Heart right ventricle (tissue), 16 donors: ENCODE results near the gene ELL. TPM values are rescaled to one million over a fixed set of nuclear protein-coding genes. Genes with fewer than 3 reads are reported as not detected.
A peak's percentile ranks its signal among the peaks of the same experiment; 100 is the strongest.

Experiments
- ATAC-seq, 8 donors: fragments of 200-7000 bp; cut with Tn5 transposase; one replicate each; pipeline ENCODE4 v1.9.1; 2020; ENCODE audit warnings: mild to moderate bottlenecking in 8 of 8, moderate library complexity in 8 of 8, moderate number of reproducible peaks in 1 of 8
- DNase-seq, 2 donors: peaks; one replicate each; pipeline ENCODE4 v3.0.0-alpha.2; 2020
- H3K27ac ChIP-seq, 10 donors: fragments of 200-600 bp; sonication (generic) in 2 of 10; one replicate each; pipeline versions ENCODE4 v1.5.0 to v1.8.0; 2020 to 2022; ENCODE audit warnings: mild to moderate bottlenecking in 3 of 10
- H3K27me3 ChIP-seq, 7 donors: fragments of 200-600 bp; one replicate each; pipeline ENCODE4 v1.8.0; 2021 to 2022; ENCODE audit warnings: mild to moderate bottlenecking in 2 of 7
- H3K36me3 ChIP-seq, 9 donors: fragments of 200-600 bp; sonication (generic) in 1 of 9; one replicate each; pipeline versions ENCODE4 v1.5.0 to v1.8.0; 2020 to 2022; ENCODE audit warnings: mild to moderate bottlenecking in 2 of 9
- H3K4me1 ChIP-seq, 9 donors: fragments of 200-600 bp; sonication (generic) in 1 of 9; one replicate each; pipeline versions ENCODE4 v1.5.0 to v1.8.0; 2020 to 2022; ENCODE audit warnings: mild to moderate bottlenecking in 4 of 9
- H3K4me3 ChIP-seq, 10 donors: fragments of 200-600 bp; sonication (generic) in 2 of 10; one replicate each; pipeline versions ENCODE4 v1.5.0 to v1.8.0; 2020 to 2022; ENCODE audit warnings: mild to moderate bottlenecking in 7 of 10, moderate library complexity in 2 of 10
- H3K9me3 ChIP-seq, 11 donors: fragments of 200-600 bp in 10 of 11; sonication (generic) in 2 of 11; one replicate each; pipeline versions ENCODE4 v1.5.0 to v1.8.0; 2013 to 2022; ENCODE audit warnings: mild to moderate bottlenecking in 2 of 11, control low read depth in 1 of 11, moderate library complexity in 1 of 11
- CTCF ChIP-seq, 9 donors: fragments of 200-600 bp; sonication (generic) in 2 of 9; IDR thresholded peaks; one replicate each; pipeline versions ENCODE4 v1.5.0 to v1.8.0; 2021 to 2022; ENCODE audit warnings: antibody characterized with exemption in 9 of 9, mild to moderate bottlenecking in 5 of 9, moderate library complexity in 1 of 9
- WGBS, 2 donors: extraction: QIAGEN DNeasy Blood & Tissue Kit; methylation state at CpG; one replicate each; pipeline ENCODE4 v1.1.7; 2013; ENCODE audit warnings: inconsistent platforms in 1 of 2; 5-methylcytosine and 5-hydroxymethylcytosine counted together
- intact Hi-C, 10 donors: fragments of 100-400 bp; cut with DNase I; formaldehyde crosslinking; loops; one replicate each; pipeline versions ENCODE4 v1.11.1 to v1.14.2; 2022
- polyA plus RNA-seq, 2 donors: library from polyadenylated mRNA; stranded (reverse); fragments of 200-250 nt; gene quantifications; one replicate each; pipeline ENCODE4 v1.2.3, GENCODE V29; 2013
- total RNA-seq, 10 donors: library from RNA; stranded (reverse); fragmentation: NEBNext Ultra II Directional in 3 of 10; extraction: Animal tissue kit (Norgen Biotek cat#: 25700) in 3 of 10; gene quantifications; one replicate each; pipeline versions ENCODE4 v1.2.1 to v1.2.4, GENCODE V29; 2021 to 2023
- donor health status: Arrhythmogenic right ventricular cardiomyopathy.
- donor health status: ischemic (EF 13 %, LVEDD 7.1; RV severe dilation, severe dysfunction).
- donor health status: healthy with polysubstance abuse.
- donor health status: DM: no; HTN: yes; CAD: no.
- donor health status: DM: no; HTN: no; CAD: no.
- donor health status: ischemic (EF 25% LVEDD 6.9; RV normal size, moderate dysfunction).
- donor health status: ischemic (EF 25% LVEDD 5.7; RV mildly dilated, moderate dysfunction).
- donor health status: healthy.
- donor health status: DM: yes; HTN: yes; CAD: no.
- donor health status: Ischemic cardiomyopathy.
- donor health status: ischemic (EF 35%, LVEDD 5.7; RV mildly dilated, moderate dysfunction).
- donor health status: nonischemic (EF 11% LVEDD 7.7; RV severe dilation, severe dysfunction).
- donor health status: DM: yes; HTN: yes; CAD: no.
- donor health status: PGD.
- donor health status: ischemic (EF 29% LVEDD 5.4; RV normal size, mild dysfunction).
- donor health status: nonischemic (EF 23%, LVEDD 6.1; RV moderate dilation, normal function).

The ELL gene
- total and polyA plus RNA-seq, 12 donors = 4.0 to 13.1 (median 6.8) TPM

- Histone ChIP-seq H3K9me3 (no peaks in the 10 kb centered on the region), H3K4me1 (peaks cover 44 to 88% (median 76%) of the 10 kb centered on the region in 9 donors), H3K27me3 (no peaks in the 10 kb centered on the region), H3K4me3 (no peak overlapping the region), H3K36me3 (peaks cover 0 to 54% (median 0%) of the 10 kb centered on the region in 9 donors), H3K27ac (peak overlapping the region; percentile 63 to 94 (median 81))
- intact Hi-C loops = loop anchor here (5.0 to 10.0 kb wide), 11 partner anchors 38 to 450 kb away; partner anchors contain the start of genes UBA52 (in 5 of the 10), ELL (in 4 of the 10), COPE (in 1 of the 10) and DDX49 (in 1 of the 10)
- TF ChIP-seq CTCF (IDR thresholded peaks at IDR 0.05) = no peak
- 2 to 5% methylated on average over 8 of the region's 8 CpGs for WGBS, 2 donors
- ATAC-seq = peak; percentile 54 to 83 (median 72)
- peak; percentile 76 to 88 for DNase-seq
These were observed 57.2 kb downstream of the ELL start for GRCh38 chr19:18464646-18465045.

- H3K4me1 ChIP-seq = peaks cover 33 to 86% (median 76%) of the 10 kb centered on the region in 9 donors
- WGBS, 2 donors = 94 to 95% methylated on average over 22 of the region's 22 CpGs
These were observed 60.4 kb downstream of the ELL start for GRCh38 chr19:18461471-18461870.

GRCh38 chr19:18460900-18461299 is 61.0 kb downstream of the ELL start:
- Histone ChIP-seq H3K9me3 (no peaks in the 10 kb centered on the region), H3K27ac (peak overlapping the region; percentile 59 to 93 (median 84)), H3K4me1 (peaks cover 28 to 82% (median 71%) of the 10 kb centered on the region in 9 donors), H3K27me3 (no peaks in the 10 kb centered on the region), H3K36me3 (peaks cover 0 to 92% (median 0%) of the 10 kb centered on the region in 9 donors), H3K4me3 (no peak overlapping the region)
- TF ChIP-seq CTCF (IDR thresholded peaks at IDR 0.05) = no peak
- intact Hi-C loops = loop anchor here in 8 of 10 donors (5.0 to 10.0 kb wide), 9 partner anchors 41 to 454 kb away; partner anchors contain the start of genes ELL (in 2 of the 8), UBA52 (in 2 of the 8), COPE (in 1 of the 8) and DDX49 (in 1 of the 8)
- DNase-seq (no peak), ATAC-seq (no peak)
- 76 to 80% methylated on average over 12 of the region's 12 CpGs for WGBS, 2 donors

More at GRCh38 chr19:18461471-18461870, 60.4 kb downstream of the ELL start:
- TF ChIP-seq CTCF (IDR thresholded peaks at IDR 0.05) = no peak
- Histone ChIP-seq H3K9me3 (no peaks in the 10 kb centered on the region), H3K27ac (peak overlapping the region in 8 of 10 donors; percentile 68 to 93 (median 86)), H3K27me3 (no peaks in the 10 kb centered on the region), H3K4me3 (no peak overlapping the region), H3K36me3 (peaks cover 0 to 86% (median 0%) of the 10 kb centered on the region in 9 donors)
- no peak for DNase-seq
- intact Hi-C loops = loop anchor here in 8 of 10 donors (5.0 to 10.0 kb wide), 9 partner anchors 41 to 453 kb away; partner anchors contain the start of genes ELL (in 2 of the 8), UBA52 (in 2 of the 8), COPE (in 1 of the 8) and DDX49 (in 1 of the 8)
- ATAC-seq = no peak

- no peak for ATAC-seq
These were observed 64.2 kb downstream of the ELL start for GRCh38 chr19:18457483-18458331.

More at GRCh38 chr19:18457483-18458331, 64.2 kb downstream of the ELL start:
- Histone ChIP-seq H3K9me3 (no peaks in the 10 kb centered on the region), H3K4me3 (no peak overlapping the region), H3K36me3 (peaks cover 0 to 94% (median 0%) of the 10 kb centered on the region in 9 donors), H3K27me3 (no peaks in the 10 kb centered on the region), H3K4me1 (peaks cover 9 to 53% (median 44%) of the 10 kb centered on the region in 9 donors), H3K27ac (peak overlapping the region in 4 of 10 donors; percentile 25 to 74 (median 50))
- intact Hi-C loops = loop anchor here in 4 of 10 donors (10.0 kb wide), 3 partner anchors 217 to 387 kb away; partner anchors contain the start of gene CRTC1 (in 1 of the 4)
- DNase-seq = no peak
- WGBS, 2 donors = 82 to 85% methylated on average over 21 of the region's 21 CpGs
- TF ChIP-seq CTCF (IDR thresholded peaks at IDR 0.05) = no peak
